GM12891 (cell line): Measurements from ENCODE around the gene CHRNA3.

Experiments used
- PAX5 ChIP-seq: IDR thresholded peaks from 2 replicates; pipeline ENCODE4 v1.6.1; 2011; ENCODE audit warnings: low read length, moderate library complexity, mild to moderate bottlenecking; ENCODE audit not compliant: insufficient read depth, severe bottlenecking
- POLR2A ChIP-seq: IDR thresholded peaks from 2 replicates; pipeline ENCODE4 v1.6.1; 2011; ENCODE audit warnings: low read depth, low read length, control low read depth
- POLR2AphosphoS5 ChIP-seq: IDR thresholded peaks from 2 replicates; pipeline ENCODE4 v1.6.1; 2011; ENCODE audit warnings: low read depth, low read length, control low read depth
- POU2F2 ChIP-seq: IDR thresholded peaks from 2 replicates; pipeline ENCODE4 v1.6.1; 2011; ENCODE audit warnings: low read depth, mild to moderate bottlenecking, control low read depth, low read length, moderate library complexity
- SPI1 ChIP-seq: IDR thresholded peaks from 2 replicates; pipeline ENCODE4 v1.6.1; 2011; ENCODE audit warnings: low read depth, low read length, control low read depth
- TAF1 ChIP-seq: IDR thresholded peaks from 2 replicates; pipeline ENCODE4 v1.6.1; 2011; ENCODE audit warnings: low read depth, low read length, control low read depth

GRCh38 chr15:78654272-78654671 is 33.5 kb upstream of the CHRNA3 start:
- no peak for TF ChIP-seq POLR2AphosphoS5
- TF ChIP-seq POLR2A = no peak
- TF ChIP-seq TAF1 = no peak
- no peak for TF ChIP-seq SPI1
- no peak for TF ChIP-seq POU2F2
- TF ChIP-seq PAX5 = no peak
